Measurements from ENCODE around the gene TSPAN19.

GRCh38 chr12:85002778-85003296 is 33.2 kb downstream of the TSPAN19 start:
- TF ChIP-seq MLX (CRISPR knock-in tag; conservative IDR thresholded peaks at IDR 0.05) (no peak), HMG20B (CRISPR knock-in tag; IDR thresholded peaks at IDR 0.05) (no peak), CTCF (IDR thresholded peaks at IDR 0.05 in 2 of 3, conservative IDR thresholded peaks at IDR 0.05 in 1 of 3; ENCODE audit: insufficient read depth in 2 of 3, low read depth in 1 of 3, low read length in 3 of 3) (no peak), ATF2 (CRISPR knock-in tag; IDR thresholded peaks at IDR 0.05) (no peak), MYNN (IDR thresholded peaks at IDR 0.05) (no peak), MYNN (CRISPR knock-in tag; IDR thresholded peaks at IDR 0.05) (no peak), CEBPG (CRISPR knock-in tag; IDR thresholded peaks at IDR 0.05) (no peak), CEBPG (tag; conservative IDR thresholded peaks at IDR 0.05 in 1 of 2, IDR thresholded peaks at IDR 0.05 in 1 of 2) (no peak), SETDB1 (IDR thresholded peaks at IDR 0.05; ENCODE audit: low read length) (no peak), POLR2A (conservative IDR thresholded peaks at IDR 0.05) (no peak)

Measured in K562 (cell line).